Cardiac septum (tissue), 1 donor: ENCODE results near the gene GALNT18. TPM values are rescaled to one million over a fixed set of nuclear protein-coding genes. Genes with fewer than 3 reads are reported as not detected.

Source experiments
- DNase-seq: peaks from one replicate; pipeline ENCODE4 v3.0.0-alpha.2; 2020; ENCODE audit warnings: low spot score
- intact Hi-C: fragments of 100-400 bp; cut with DNase I; formaldehyde crosslinking; loops from one replicate; pipeline ENCODE4 v1.14.0; 2022
- total RNA-seq: library from RNA; stranded (reverse); fragmentation: NEBNext Ultra II Directional; extraction: Animal tissue kit (Norgen Biotek cat#: 25700); gene quantifications from one replicate; pipeline ENCODE4 v1.2.1, GENCODE V29; 2021
- donor health status: DM: no; HTN: no; CAD: no.

Gene GALNT18
- total RNA-seq, 1 donor from 2014 or later, result 23.2 TPM

- intact Hi-C loops, result no loop called here
- DNase-seq, result no peak
Observed at GRCh38 chr11:11432621-11433319, 189.0 kb downstream of the GALNT18 start.

GRCh38 chr11:11430431-11430830 lies 191.4 kb downstream of the GALNT18 start:
- intact Hi-C loops, result no loop called here

GRCh38 chr11:11428714-11429113 lies 193.1 kb downstream of the GALNT18 start:
- no peak for DNase-seq

More at GRCh38 chr11:11430431-11430830, 191.4 kb downstream of the GALNT18 start:
- DNase-seq, result no peak

GRCh38 chr11:11427542-11427941 lies 194.3 kb downstream of the GALNT18 start:
- no peak for DNase-seq
- intact Hi-C loops, result no loop called here

More at GRCh38 chr11:11428714-11429113, 193.1 kb downstream of the GALNT18 start:
- intact Hi-C loops, result no loop called here

- no peak for DNase-seq
- intact Hi-C loops, result no loop called here
Observed at GRCh38 chr11:11427140-11427539, 194.7 kb downstream of the GALNT18 start.

GRCh38 chr11:11426226-11426952 lies 195.4 kb downstream of the GALNT18 start:
- intact Hi-C loops, result no loop called here
- no peak for DNase-seq

- intact Hi-C loops, result no loop called here
- DNase-seq, result no peak
Observed at GRCh38 chr11:11425806-11426205, 196.0 kb downstream of the GALNT18 start.

GRCh38 chr11:11424688-11425087 lies 197.1 kb downstream of the GALNT18 start:
- intact Hi-C loops, result no loop called here
- no peak for DNase-seq

DNA sequence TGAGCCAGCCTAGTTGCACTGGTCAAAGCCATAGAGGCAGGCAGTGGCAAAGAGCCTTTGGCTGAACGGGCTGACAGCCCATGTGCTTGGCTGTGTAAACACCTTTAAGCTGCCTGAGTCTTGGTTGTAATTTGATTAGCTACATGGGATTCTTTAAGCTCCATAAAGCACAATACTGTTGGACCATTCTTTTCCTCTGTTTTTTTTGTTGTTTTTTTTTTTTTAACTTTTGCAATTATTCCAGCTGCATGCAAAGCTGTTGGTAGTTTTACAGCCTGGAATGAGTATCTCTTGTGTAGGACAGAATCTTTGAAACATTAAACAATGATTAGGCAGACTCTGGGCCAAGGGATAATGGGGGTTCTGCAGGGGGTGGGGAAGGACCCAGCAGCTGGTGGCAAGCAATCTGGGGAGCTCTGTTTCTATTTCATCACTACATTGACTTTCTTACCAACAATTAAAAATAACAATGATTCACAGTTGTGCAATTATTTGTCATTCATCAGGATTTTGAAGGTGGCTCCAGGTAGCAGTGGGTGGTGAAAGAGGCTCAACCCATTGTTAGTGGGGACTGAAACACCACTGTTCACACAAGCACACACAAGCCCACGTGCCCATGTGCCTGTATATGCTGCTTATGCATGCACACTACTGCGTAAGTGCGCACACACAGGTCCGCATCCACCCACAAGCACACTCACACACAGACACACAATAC lies 199.2 kb downstream of the GALNT18 start:
- intact Hi-C loops, result no loop called here
- DNase-seq, result no peak

DNA sequence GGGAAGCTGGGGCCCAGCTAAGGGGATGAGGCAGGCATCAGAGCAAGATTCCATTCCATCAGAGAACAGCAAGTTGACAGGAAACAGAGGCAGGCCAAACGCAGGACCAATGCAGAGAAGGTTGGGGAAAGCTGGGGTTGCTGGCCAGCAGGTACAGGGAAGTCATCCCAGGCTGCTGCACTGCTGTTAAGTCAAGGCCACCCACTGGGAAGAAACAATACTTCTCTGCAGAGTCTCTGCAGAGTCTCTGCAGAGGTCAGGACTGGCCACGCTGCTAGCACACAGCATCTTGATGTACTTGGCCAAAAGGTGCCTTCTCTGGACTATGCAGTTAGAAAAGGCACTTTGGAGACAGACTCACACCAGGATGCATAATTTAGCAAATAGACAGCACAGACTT lies 200.3 kb downstream of the GALNT18 start:
- no peak for DNase-seq
- intact Hi-C loops, result no loop called here

GRCh38 chr11:11420899-11421285 lies 200.9 kb downstream of the GALNT18 start:
- no peak for DNase-seq
- intact Hi-C loops, result no loop called here

- intact Hi-C loops, result no loop called here
- DNase-seq, result no peak
Observed at GRCh38 chr11:11420191-11420898, 201.5 kb downstream of the GALNT18 start.

DNA sequence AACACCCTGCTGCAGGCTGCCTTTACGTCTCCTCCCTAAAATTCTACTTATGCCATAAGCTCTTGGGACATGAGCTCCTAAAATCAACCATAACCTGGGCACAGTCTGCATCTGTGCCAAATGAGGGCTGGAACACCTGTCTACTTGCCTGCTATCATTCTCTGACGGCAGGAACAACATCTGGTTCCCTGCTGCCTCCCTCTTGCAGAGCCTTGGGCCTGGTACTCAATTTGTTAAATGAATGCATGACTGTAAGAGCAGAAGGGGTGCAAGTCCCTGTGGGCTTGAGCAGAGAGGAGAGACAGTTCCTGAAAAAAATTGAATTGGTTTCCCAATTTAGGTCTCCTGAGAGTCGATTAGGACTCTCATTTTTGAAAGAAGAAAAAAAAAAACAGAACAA lies 202.1 kb downstream of the GALNT18 start:
- intact Hi-C loops, result no loop called here
- no peak for DNase-seq

DNA sequence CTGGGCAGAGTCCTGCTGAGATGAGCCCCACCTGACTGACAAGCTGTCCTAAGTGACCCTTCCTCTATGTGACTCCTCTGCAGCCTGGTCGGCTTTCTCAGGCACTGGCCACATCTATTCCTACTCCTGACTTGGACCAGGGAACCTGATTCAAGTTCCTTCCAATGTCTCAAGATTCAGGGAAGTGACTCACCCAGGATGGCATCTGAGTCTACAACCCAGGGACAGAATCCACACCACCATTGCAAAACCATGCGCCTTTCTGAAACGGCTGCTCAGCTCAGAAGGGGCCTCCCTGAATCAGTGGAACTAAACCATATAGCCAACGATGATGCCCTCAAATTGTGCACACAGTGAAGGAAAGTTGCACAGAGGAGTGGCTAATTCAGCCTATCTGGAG lies 204.9 kb downstream of the GALNT18 start:
- no peak for DNase-seq
- intact Hi-C loops, result no loop called here

GRCh38 chr11:11416502-11416901 lies 205.3 kb downstream of the GALNT18 start:
- DNase-seq, result no peak
- intact Hi-C loops, result no loop called here

DNA sequence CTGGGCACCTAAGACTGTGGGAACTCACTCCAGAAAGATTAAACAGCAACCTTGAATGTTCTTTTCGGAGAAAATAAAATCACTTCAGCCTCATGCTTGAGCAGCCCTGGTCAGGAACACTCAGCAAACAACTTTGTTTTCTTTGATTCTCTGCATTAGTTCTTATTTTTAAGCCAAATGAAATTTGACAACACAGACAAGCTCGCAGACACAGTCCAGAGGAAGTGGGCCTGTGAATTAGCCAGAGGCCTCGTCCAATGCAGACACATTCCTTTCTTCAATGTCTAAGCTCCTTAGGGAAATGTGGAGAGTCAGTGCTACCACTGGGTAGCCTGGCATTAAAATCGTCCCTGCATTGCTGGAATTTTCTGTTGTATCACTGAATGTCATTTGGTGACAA lies 205.9 kb downstream of the GALNT18 start:
- intact Hi-C loops, result no loop called here
- no peak for DNase-seq

GRCh38 chr11:11414996-11415395 lies 206.8 kb downstream of the GALNT18 start:
- intact Hi-C loops, result no loop called here
- DNase-seq, result no peak

DNA sequence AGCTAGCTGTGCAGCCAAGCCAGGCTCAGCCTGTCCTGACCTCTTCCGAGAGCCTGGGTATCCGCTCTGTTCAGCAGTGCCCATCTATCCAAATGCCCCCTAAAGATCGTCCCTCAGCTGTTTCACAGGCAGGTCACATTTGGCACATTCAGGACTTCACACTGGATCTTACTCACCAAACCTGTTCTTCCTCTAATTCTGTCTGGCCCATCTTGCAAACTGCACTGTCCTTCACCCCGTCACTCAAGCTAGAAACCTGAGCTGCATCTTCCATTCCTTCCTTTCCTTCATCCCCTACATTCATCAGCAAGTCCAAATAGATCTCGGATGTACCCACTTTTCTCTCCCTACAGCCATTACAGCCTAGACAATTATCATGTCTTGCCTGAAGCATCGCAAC lies 208.0 kb downstream of the GALNT18 start:
- intact Hi-C loops, result no loop called here
- no peak for DNase-seq

DNA sequence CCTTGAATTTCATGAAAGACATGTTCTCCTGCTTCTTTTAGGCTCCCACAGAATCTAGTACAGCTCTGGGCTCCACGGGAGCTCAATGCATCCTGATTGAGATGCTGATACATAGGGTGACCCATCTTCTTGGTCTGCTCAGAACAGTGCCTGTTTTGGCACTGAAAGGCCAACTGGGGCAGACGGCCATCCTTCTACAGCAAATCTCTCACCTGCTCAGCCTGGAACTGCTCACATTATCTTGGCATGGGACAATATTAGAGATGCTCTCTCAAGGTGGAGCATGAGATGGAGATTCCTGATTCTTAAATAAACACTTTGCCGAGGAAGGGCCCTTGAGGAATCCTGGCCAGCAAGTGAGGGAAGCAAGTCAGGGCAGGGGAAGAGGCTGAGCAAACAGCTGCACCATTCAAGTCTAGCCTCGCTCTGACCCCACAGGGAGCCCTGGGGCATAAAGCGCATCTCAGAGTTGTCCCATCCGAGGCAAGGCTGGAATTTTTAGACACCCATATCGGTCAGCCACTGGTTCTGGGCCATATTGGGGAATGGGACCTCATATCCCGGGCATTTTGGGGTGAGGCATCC lies 210.3 kb downstream of the GALNT18 start:
- intact Hi-C loops, result no loop called here
- no peak for DNase-seq

DNA sequence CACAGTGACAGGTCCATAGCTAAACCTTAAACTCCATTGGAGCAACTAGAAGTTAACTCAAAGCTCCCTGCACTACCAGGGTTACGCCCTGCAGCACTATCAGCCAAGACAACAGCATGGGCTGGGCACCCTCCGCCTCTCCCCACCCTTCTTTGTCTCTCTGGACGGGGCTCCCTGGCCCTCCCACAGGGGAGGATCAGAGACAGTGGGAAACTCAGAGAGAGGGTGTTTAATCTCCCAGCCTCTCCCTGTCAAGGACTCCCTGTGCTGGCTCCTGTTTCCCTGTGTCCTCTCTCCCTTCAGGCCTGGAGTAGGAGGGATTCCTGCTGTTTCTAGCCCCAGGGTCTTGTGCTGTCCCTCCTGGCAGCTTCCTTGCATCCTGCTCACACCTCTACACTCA lies 211.9 kb downstream of the GALNT18 start:
- intact Hi-C loops, result loop anchor here (5.0 kb wide), 3 partner anchors 72 to 207 kb away; no protein-coding TSS in a partner anchor
- no peak for DNase-seq
